ENCODE results near the gene ERG. TPM values are rescaled to one million over a fixed set of nuclear protein-coding genes. Genes with fewer than 3 reads are reported as not detected.
A peak's percentile ranks its signal among the peaks of the same experiment; 100 is the strongest.

The ERG gene
- total RNA-seq, 1 donor from 2014 or later: 118 TPM

DNA sequence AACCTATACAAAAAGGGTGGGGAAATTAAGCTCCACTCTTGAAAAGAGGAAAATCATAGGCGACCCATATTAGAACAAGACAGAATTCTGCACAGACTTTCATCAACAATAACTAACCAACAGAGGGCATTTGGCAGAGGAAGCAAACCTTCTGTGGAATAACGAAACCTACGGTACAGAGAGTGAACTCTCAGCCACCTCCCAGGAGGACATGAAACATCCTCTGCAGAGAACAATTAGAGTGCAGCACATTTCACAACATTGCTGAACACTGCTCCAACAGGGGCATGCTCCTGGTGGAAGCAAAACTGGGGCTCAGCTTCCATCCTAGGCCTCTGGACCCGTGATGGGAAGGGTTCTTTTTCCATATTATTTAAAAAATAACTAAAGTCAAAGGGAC lies 130.6 kb downstream of the ERG start:
- no peak for DNase-seq (ENCODE audit: extremely low read depth, low read depth, low spot score)

DNA sequence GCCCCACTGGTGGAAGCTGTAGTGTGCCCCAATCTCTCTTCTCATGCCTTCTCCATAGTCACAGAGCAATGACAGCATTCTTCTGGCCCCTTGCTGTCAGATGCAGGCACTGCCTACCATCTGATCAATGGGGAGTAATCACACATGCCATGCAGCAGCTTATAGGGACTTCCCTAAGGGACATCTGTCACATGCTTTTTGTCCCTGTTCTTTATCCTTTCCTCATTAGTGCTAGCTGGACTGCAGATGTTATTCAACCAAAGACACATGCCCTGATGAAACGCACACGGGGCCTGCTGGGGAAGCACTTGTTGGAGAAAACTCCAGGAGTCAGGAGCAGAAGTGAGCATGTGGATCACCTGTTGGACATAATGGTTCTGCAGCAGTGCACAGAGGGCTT lies 132.8 kb downstream of the ERG start:
- DNase-seq (ENCODE audit: extremely low read depth, low read depth, low spot score): no peak

GRCh38 chr21:38363693-38364092 lies 134.6 kb downstream of the ERG start:
- no peak for DNase-seq (ENCODE audit: extremely low read depth, low read depth, low spot score)

DNA sequence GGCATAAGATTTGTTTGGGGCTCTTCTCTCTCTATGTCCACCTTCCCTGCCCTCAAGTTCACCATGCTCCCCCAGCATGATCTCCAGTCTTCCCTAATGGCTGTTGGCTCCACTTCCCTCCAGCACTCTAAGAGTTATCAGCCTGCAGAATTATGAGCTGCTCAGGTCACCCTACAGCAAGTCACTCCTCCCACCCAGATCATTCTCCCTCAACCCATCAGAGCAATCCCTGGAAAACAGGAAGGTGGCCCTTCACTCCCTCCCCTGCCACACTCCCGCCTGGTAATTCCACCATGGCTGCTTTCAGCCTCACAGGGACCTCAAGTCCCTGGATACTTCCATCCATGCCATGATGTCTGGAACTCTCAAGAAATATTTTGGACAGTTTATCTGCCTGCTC lies 137.0 kb downstream of the ERG start:
- no peak for DNase-seq (ENCODE audit: extremely low read depth, low read depth, low spot score)

- DNase-seq (ENCODE audit: extremely low read depth, low read depth, low spot score): no peak
Observed at GRCh38 chr21:38359835-38360234, 138.4 kb downstream of the ERG start.

- no peak for DNase-seq (ENCODE audit: extremely low read depth, low read depth, low spot score)
Observed at GRCh38 chr21:38359090-38359489, 139.2 kb downstream of the ERG start.

DNA sequence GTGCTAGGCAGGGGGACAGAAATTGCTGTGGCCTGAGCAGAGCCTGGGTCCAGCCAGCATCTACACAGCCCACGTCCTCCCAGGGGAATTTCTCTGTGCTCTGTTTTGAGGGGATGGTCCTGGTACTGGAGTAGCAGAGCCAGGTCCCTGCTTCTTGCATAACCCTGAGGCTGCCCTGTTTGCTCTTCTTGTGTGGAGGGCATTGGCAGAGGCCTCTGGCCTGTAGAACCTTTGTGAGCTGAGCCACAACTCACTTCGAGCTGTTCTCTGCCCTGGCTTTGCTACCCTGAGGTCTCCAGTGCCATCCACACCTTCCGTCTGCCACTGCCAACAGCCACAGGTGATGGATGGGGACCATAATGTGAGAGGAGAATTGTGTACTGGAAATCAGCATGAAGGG lies 139.6 kb downstream of the ERG start:
- DNase-seq (ENCODE audit: extremely low read depth, low read depth, low spot score): no peak

- no peak for DNase-seq (ENCODE audit: extremely low read depth, low read depth, low spot score)
Observed at GRCh38 chr21:38358098-38358497, 140.2 kb downstream of the ERG start.

DNA sequence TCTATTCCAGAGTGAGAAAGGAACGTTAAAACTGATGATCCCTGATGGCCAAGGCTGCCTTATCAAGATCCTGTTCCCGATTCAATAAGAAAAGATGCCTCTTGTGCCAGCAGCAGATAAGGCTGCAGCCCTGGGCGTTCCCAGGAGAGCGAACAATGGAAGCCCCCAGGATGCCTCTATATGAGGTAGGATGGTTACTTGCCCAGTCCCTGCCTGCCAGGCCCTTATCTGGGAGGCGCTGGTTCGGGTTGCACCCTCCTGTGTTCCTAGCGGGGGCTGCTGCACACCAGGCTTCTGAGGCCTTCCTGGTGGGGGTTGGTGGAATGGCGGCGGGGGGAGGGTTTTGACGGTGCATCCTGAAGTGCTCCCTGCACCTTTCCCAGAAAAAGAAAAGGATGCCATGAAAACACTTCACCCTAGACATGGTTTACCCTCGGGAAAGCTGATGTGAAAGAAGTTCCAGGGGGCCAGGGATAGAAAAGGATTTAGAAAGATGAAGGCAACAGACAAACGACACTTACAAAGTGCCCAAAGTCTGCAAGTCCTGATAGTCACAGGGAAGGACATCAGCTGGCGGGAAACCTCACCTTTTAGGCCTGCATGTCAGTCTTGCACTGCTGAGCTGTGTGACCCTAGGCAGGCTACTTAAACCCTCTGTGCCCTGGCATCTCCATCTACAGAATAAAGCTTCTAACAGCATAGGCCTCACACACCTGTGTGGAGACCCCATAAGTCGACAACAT lies 141.2 kb downstream of the ERG start:
- DNase-seq (ENCODE audit: extremely low read depth, low read depth, low spot score): no peak

- no peak for DNase-seq (ENCODE audit: extremely low read depth, low read depth, low spot score)
Observed at GRCh38 chr21:38355992-38356781, 142.1 kb downstream of the ERG start.

GRCh38 chr21:38355353-38355752 lies 142.9 kb downstream of the ERG start:
- no peak for DNase-seq (ENCODE audit: extremely low read depth, low read depth, low spot score)

DNA sequence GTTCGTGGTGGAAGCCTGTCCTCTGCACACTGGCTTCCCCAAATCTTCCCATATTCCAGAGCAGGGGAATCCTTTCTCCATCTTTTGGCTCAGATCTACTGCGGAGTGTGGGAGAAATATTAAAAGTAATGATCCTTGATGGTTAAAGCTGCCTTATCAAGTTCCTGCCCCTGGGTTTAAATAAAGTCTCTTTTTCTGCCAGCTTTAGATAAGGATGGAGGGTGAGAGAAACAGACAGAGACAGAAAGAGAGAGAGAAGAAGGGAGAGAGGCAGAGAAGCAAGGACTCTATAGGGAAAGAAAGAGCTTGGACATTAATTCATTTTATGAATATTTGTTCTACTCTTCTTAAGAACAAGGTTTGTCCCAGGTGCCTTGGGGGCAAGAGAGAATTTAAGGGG lies 143.5 kb downstream of the ERG start:
- DNase-seq (ENCODE audit: extremely low read depth, low read depth, low spot score): no peak

- DNase-seq (ENCODE audit: extremely low read depth, low read depth, low spot score): no peak
Observed at GRCh38 chr21:38354231-38354630, 144.0 kb downstream of the ERG start.

GRCh38 chr21:38352536-38353219 lies 145.6 kb downstream of the ERG start:
- DNase-seq (ENCODE audit: extremely low read depth, low read depth, low spot score): no peak

DNA sequence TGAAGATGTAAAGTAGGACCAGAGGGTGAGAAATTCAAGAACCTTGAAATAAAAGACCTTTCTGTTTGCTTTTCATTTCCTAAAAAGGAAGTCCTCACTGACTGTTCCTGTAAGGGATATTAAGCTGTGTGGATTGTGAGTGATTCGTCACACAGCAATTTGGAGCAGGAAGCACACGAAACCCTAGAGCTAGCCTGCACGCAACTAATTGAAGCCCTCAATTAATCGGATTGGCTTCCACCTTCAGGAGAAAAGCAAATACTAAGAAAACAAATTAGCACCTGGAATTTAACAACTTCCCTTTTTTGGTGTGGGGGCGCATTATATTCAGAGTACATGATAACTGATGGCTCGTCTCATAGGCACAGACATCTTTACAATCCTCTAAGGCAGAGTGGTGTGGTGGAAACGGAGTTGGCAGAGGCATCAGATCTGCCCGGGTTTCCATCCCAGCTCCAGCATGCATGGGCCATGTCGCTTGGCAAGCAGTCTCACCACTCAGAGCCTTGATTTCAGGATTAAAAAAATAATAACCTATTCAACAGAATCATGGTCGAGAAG lies 146.2 kb downstream of the ERG start:
- peak; percentile 63 for DNase-seq (ENCODE audit: extremely low read depth, low read depth, low spot score)

DNA sequence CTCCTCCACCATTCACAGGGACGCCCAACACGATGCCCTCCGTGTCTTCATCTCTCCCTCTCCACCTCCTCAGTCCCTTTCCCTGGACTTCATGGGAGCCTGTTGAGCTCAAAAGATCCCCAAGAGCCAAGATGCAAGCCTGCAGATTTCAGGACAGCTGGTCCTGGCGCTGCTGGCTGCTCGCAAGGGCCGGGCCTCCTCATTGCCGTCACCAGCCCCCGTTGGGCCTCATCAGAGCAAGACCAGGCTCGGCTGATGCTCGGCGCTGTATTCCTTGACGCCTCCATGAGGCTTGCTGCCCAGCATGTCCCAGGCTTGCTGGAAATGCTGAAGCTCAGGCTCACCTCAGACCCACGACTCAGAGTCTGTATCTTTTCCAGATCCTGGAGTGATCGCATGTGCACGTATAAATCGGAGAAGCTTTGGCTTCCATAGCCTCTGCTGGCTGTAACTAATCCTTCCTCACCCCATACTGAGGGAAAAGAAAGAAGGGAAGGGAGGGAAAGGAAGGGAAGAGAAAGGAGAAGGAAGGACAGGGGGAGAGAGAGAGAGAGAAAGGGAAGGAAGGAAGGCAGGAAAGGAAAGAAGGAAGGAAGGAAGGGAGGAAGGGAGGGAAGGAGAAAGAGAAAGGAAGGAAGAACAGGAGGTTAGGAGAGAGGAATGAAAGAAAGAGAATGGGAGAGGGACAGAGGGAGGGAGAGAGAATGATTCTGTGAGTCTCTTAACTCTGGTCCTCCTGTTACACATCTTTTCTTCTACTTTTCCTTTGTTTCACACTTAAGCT lies 146.9 kb downstream of the ERG start:
- no peak for DNase-seq (ENCODE audit: extremely low read depth, low read depth, low spot score)

DNA sequence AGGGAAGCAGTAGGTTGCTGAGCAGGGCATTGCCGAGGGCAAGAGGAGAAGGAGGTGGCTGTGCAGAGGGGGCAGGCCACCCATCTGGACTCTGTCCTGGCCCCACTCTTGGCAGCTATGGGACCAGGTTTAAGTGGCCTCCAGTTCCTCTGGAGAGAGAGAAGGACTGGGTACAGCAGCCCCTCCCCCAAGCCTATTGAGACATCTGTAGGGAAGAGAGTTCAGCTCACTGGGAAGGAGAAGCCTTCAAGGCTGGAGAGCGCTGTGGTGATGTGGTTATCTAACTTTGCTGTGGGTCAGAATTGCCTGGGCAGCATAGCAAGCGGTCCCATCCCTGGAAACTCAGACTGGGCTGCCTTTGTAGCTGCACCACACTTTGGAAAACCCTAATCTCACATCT lies 147.6 kb downstream of the ERG start:
- no peak for DNase-seq (ENCODE audit: extremely low read depth, low read depth, low spot score)

DNA sequence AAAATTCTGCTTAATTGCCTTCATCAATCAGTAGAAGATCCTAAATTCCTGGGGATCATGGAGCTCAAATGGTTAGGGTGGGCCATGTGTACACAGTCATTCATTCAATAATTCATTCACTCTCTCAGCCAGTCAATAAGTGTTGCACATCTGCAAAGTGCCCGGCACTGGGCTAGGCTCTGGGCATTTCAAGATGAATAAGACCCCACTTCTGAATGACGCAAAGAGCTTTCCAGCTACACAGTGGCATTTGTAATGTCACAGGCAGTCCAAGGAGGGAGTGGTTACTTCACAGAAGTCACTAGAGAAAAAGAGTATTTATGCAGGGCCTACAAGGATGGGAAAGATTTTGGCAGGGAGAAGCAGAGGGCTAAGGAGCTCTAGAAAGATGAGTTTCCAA lies 148.3 kb downstream of the ERG start:
- DNase-seq (ENCODE audit: extremely low read depth, low read depth, low spot score): no peak

GRCh38 chr21:38349111-38349746 lies 149.0 kb downstream of the ERG start:
- DNase-seq (ENCODE audit: extremely low read depth, low read depth, low spot score): no peak

GRCh38 chr21:38346286-38346685 lies 152.0 kb downstream of the ERG start:
- DNase-seq (ENCODE audit: extremely low read depth, low read depth, low spot score): no peak
